Subcutaneous adipose tissue (tissue), 4 donors: ENCODE measurements around the gene TP53BP1. TPM values are rescaled to one million over a fixed set of nuclear protein-coding genes. Genes with fewer than 3 reads are reported as not detected.

Experiments used
- total RNA-seq, 4 donors: library from RNA; depleted of rRNA; stranded (reverse); fragments of >200 nt; gene quantifications; one replicate each; pipeline ENCODE4 v1.1.0, GENCODE V29; 2016
- TF ChIP-seq, protein P1 (sequence below): fragments of 450-650 bp; IDR thresholded peaks from one replicate; pipeline ENCODE4 v1.5.1; 2016; ENCODE audit warnings: low read depth, mild to moderate bottlenecking, control low read depth, antibody characterized with exemption, moderate library complexity

Gene TP53BP1
- total RNA-seq, 4 donors from 2014 or later = 29.3 to 49.5 (median 40.2) TPM

DNA sequence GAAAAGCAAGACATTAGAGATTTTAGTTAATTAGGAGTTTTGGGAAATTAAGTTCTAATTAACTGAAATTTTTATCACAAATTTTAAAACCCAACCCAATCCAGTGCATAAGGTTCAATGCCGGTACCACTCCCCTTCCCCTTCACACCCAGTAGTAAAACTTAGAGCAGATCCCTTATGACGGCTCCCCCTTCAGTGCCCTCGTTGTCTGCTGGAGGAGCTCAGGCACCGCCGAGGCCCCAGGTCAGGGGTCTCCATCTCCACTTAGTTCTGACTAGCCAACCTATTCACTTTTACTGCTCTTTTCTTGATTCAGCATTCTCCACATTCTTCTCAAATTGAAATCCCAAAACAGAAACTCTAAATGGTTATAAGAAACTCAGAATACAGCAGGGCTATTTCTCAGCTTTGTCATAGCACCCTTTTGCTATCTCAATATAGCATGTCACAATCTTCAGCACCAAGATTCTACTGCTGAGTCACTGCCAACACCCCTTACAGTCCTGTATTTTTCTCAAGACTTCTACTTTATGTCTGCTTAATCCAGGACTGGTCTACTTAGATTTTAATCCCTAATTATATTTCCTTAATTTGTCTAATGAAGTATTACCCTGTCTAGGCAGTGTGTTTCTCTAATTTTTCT lies 82.3 kb downstream of the TP53BP1 start:
- TF ChIP-seq, protein P1, sequence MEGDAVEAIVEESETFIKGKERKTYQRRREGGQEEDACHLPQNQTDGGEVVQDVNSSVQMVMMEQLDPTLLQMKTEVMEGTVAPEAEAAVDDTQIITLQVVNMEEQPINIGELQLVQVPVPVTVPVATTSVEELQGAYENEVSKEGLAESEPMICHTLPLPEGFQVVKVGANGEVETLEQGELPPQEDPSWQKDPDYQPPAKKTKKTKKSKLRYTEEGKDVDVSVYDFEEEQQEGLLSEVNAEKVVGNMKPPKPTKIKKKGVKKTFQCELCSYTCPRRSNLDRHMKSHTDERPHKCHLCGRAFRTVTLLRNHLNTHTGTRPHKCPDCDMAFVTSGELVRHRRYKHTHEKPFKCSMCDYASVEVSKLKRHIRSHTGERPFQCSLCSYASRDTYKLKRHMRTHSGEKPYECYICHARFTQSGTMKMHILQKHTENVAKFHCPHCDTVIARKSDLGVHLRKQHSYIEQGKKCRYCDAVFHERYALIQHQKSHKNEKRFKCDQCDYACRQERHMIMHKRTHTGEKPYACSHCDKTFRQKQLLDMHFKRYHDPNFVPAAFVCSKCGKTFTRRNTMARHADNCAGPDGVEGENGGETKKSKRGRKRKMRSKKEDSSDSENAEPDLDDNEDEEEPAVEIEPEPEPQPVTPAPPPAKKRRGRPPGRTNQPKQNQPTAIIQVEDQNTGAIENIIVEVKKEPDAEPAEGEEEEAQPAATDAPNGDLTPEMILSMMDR = no peak

GRCh38 chr15:43408789-43409188 lies 84.2 kb downstream of the TP53BP1 start:
- TF ChIP-seq, protein P1 = no peak

- TF ChIP-seq, protein P1 = no peak
Observed at GRCh38 chr15:43406808-43407207, 86.1 kb downstream of the TP53BP1 start.

GRCh38 chr15:43406189-43406588 lies 86.8 kb downstream of the TP53BP1 start:
- TF ChIP-seq, protein P1 = no peak

GRCh38 chr15:43404130-43404529 lies 88.8 kb downstream of the TP53BP1 start:
- TF ChIP-seq, protein P1 = no peak

DNA sequence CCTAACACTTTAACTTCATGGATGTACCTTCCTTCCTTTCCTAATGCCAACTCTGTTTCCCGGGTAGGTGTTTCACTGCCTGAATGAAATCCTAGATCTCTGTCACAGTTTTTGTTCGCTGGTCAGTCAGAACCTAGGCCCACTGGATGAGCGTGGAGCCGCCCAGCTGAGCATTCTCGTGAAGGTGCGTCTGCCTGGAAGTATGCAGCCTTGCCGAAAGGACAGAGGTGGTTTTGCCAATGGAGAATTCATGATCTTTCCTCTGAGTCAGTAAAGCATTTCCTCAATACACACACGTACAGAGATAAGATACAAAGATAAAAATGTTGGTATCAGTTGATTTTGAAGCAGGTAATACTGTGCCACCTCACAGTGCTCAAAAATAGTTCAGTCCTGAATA lies 89.3 kb downstream of the TP53BP1 start:
- TF ChIP-seq, protein P1 = no peak

DNA sequence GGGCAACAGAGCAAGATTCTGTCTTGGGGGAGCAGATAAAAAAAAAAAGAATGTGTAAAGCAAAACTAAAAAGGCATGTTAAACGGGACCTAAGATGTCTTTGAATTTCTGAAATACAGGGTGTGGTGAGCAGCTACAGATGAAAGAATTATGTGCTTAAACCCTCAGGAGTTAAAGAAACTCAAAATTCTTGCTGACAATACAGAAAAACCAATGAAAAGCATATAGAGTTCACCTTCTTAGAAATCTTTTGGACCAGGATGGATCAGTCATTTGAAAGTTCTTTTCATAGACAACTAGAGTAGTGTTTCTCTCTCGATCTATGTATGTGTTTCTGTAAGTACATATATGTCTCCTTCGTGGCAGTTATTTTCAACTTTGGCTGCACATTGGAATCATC lies 90.7 kb downstream of the TP53BP1 start:
- TF ChIP-seq, protein P1 = no peak
